GM18511 (cell line): ENCODE measurements around the gene NAA10.
A peak's percentile ranks its signal among the peaks of the same experiment; 100 is the strongest.

Source experiments
- ATAC-seq: cut with Tn5 transposase; IDR thresholded peaks from one replicate; pipeline ENCODE4 v1.9.1; 2021; ENCODE audit warnings: mild to moderate bottlenecking, moderate library complexity; ENCODE audit not compliant: unreplicated experiment

NAA10 gene

DNA sequence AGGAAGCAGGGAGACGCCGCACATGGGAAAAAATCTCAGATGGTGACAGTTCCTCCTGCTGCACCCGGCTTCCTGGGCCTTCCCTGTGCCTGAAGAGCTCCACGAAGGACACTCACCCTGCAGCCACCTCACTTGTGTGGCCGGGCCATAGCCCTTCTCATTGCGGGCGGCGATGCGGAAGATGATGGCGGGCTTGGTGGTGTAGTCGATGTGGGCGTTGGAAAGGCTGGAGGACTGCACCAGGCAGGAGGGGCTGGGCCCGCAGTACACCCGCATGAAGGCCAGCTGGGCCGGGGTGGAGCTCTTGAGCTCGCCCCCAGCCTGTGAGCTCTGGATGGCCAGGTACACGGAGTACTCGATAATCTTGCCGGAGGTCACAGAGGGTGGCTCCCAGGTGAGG is 15.3 kb upstream of the NAA10 start:
- ATAC-seq: no peak

DNA sequence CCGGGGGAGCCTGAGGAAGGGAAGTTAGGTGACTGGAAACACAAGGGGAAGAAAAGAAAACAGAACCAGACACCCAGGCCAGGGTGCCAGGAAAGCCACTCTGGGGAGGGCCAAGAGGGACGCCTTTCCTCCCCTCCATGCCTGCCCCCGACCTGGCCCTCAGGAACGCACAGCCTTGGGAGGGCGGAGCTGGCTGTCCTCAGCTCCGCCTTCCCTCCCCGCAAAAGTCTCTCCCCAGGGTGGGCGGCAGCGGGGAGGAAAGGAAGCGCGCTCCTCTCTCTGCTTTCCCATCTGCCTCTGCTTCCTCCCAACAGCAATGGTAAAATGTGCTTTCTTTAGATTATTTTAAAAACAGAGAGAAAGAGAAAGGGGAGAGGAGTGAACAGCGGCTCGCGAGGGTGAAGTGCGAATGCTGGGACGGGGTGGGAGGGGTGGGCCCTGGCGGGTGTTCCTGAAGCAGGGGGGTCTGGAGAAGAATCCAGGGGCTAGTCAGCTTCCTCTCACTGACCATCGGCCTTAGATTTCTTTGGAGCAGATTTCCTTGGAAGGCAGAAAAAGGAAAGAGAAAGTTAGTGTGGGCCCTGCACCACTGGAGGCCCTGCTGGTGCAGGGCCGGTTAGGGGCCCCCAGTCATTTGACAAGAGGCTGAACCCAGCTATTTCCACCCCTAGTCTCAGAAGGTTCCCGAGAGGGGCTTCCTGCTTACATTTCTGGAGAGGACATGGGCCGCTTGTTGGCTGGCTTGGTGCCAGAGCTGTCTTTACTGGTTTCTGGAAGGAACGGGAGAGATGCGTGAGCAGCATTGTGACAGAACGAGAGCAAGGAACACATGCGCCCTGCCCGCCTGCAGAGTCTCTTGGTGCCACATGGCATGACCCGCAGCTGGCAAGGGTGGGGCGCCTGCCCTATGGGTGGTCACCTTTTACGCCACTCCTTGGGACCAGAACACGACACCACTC is 14.3 kb upstream of the NAA10 start:
- ATAC-seq: no peak

DNA sequence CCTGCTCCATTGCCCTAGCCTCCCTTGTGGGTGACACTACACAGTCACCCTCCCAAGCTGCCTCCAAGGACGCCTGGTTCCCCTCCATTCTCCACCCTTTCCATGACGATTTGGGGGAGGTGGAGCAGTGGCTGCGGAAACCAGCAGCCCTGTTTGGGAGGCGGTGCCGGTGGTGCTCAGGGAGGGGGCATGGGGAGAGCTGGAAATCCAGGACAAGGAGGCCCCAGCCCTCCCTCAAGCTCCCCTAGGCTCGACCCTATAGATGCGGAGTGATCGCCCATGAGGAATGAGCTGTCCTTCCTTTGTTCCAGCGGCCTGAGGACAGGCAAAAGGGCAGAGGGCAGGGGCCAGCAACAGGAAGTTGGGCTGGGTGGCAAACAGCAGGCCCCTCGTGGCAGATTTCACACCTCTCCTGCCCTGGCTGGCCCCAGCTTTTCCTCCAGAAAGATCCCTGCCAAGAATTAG is 13.2 kb upstream of the NAA10 start:
- no peak for ATAC-seq

DNA sequence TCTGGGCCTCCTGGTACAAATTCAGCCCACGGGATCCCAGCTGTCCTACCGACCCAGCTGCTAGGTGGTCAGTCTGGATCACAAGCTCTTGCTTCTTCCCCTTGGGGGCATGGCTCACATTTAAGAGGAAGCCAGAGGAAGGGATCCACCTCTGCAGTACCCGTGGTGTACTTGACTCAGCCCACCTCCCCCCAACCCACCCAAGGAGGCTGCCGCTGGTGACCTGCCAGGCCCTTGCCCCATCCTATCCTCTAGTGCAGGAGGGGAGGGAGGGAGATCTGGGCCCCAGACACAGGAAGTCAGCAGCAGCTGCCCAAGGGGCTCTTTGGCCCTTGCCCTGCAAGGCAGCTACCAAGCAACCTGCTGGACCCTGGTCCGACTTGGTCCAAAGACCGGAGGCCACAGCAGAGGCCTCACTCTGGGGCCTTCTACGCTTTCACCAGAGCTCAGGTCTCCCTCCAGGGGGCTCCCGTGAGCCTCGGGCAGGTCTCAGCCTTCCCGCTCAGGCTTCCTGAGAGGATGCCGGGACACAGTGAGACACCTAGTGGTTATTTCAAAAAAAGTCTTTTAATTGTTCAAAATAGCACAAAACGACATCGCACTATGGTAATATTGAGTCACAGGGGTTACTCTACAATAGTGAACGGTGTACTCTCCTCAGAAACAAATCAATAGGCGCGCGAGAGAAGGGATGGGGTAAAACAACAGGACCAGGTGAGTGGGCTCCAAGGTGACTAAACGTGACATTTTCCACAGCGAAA is 12.4 kb upstream of the NAA10 start:
- ATAC-seq: peak; percentile 84

DNA sequence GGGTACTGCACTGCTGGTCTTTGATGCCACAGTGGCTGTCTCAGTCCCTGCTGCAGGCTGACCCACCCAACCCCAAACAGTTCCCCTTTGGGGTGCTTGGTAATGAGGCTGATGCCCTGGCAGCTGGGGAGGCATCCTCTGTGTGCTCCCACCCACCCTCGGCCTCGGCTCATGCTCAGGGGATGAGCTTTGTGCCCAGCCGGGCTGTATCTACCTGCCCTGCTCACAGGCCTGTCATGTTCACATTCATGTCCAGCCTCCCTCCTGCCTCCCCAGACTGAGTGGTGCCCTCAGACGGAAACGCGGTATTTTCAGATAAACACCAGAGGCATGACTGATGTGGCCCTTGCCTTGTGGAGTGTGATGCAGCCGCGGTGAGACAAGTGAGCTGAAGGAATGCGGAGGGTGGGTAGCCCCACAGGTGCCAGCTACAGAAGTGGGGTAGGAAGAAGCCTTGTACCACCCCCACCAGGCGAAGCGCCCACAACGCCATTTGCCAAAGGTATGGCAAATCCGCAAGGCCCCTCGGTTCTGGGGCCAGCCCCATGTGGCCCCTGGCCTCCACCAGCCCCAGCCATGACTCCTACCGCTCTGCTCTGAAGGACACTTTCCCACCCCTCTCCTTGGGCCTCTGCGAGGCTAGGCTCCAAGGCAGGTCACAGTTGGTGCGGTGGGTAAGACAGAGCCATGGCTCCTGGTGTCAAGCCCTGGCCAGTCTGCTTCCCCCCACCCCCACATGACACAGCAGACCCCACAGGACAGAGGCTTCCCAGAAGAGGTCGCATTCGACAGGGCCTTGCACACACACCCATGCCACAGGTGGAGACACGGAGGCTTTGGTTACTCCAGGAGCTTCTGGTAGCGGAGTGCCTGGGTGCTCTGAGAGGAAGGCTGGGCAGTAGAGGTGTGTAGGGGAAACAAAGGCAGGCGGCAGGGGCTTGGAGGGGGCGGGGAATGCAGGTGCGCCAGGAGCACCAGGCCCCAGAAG is 11.4 kb upstream of the NAA10 start:
- no peak for ATAC-seq

DNA sequence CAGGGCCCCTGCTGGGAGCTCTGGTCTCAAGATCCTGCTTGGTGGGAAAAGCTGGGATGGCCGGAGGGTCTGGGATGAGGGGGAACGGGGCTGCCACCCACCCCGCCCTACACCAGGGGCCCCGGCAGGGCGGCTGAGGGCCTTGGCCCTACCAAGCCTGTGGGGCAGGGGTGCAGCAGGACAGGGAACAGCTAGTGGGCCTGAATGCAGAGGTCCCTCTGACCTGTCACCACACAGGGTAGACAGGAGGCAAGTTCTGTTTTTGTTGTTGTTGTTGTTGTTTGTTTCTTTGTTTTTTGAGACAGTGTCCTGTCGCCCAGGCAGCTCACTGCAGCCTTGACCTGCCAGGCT is 9.9 kb upstream of the NAA10 start:
- ATAC-seq: no peak

DNA sequence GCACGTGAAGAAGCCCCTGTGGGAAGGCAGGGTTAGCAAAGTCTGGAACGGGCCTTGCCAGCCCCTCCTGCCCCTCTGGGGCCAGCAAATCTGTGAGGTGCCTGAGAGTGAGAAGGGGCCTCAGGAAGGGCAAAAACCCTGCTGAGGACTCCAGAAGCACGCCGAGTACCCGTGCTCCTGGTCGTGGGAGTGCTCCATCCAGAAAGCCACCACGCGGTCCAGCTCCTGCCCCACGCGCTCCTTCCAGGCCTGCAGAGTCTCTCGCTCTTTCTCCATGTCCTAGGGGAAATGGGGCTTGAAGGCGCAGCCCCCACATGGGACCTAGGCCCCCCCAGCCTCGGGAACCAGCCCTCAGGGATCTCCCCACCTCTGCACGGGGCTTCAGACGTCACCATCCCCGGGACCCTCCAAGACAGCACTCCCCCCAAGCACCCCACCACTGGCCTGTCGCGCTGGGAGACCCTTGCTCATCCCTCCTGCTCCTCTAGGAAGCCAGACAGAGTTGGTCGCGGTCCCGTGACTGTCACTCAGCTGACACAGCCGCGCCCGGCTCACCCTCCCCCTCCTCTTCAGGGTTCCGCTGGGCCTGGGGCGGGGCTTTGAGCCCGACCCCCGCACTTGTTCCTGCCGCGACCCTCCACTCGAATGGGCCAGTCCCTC is 9.4 kb upstream of the NAA10 start, which contains the start of gene RENBP:
TSS of gene RENBP (minus strand) at position 504 of the 660 bp plus-strand sequence. CDS start at position 471, 33 bp downstream.
- ATAC-seq: no peak

DNA sequence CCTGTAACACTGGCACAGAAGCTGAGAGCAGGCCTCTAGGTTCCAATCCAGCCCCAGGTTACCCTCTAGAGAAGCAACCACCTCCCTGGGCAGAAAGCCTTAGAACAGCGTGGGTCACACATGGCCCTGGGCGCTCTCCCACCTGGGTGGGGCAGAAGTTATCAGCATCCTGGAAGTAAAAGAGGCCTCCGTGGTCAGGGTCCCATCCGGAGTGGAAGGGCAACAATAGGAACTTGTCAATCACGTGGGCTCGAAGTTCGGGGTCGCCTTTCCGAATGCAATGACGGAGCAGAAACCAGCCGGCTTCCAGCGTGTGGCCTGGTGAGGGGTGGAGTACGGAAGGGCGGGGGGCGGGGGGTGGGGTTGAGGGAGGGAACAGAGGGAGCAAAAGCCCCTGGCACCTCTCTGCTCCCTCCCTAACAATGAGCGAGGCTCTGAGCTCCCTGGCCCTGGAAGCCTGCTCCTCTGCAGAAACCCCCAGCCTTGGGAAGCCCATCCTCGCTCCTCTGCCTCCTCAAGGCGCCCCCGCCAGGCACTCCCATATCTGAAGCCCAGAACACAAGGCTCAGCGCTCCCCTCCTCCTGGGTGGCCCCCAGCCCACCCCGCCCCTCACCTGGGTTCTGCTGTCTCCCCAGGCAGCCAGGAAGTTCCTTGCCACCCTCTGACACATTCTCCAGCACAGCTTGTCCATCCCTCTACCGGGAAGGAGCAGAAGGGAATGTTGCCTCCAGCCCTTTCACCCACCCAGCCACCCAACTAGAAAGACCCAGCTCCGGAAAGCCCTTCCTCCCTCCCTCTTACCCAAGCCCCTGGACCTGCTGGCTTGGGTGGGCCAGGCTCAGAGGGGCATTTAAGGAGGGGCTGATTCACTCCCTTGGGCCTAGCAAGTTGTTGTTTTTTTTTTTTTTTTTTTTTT is 6.8 kb upstream of the NAA10 start:
- ATAC-seq: no peak

DNA sequence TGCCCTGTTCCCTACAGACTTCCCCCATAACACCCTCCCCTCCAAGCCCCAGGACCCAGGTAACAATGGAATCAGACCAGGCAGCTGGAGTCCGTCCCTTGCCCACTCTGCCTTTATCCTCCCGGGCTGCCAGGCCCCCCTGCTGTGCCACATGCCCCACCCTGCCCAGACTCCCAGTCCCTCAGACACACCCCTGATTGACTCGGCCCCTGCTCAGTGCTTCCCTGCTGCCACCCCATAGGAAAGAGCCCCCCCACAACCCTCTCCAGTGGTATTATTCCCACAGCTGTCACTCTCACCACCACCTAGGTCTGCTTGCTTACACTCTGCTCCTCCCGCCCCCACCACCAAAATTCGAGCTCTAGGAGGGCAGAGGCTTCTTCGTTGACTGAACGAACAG is 4.7 kb upstream of the NAA10 start:
- no peak for ATAC-seq

DNA sequence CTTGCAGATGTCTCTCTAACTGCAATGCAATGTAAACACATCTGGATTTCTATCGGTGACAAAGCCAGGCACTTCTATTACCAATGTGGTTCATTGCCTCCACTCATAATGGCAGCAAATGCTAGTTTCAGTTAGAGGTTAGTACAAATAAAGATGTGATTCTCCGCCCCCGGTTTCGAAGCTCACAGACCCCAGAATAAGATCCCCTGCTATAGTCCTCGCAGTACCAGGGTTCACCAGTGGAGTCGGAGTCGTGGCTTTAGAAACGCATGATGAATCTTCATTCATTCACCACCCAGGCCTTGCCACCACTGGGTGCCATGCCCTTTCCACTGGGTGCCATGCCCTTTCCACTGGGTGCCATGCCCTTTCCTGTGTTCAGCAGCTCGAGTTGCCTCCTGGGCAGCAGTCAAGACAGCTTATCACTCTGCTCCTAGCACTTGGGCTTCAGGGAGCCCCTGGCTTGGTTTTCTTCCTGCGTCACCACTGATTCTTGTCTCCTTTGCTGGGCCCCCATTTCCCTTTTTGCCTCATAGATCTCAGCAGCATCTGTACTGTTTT is 3.5 kb upstream of the NAA10 start:
- no peak for ATAC-seq

DNA sequence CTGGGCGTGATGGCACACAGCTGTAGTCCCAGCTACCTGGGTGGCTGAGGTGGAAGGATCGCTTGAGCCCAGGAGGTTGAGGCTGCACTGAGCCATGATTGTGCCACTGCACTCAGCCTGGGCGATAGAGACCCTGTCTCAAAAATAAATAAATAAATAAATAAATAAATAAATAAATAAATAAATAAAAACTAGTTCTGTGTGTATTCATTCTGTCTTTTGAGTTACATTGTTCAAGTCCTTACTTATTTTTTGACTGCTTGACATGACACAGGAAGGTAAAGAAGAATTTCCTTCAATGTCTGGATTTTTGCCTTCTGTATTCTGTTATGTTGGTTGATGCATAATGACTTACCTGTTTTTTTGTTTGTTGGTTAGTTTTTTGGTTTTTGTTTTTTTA is 2.2 kb upstream of the NAA10 start:
- no peak for ATAC-seq

DNA sequence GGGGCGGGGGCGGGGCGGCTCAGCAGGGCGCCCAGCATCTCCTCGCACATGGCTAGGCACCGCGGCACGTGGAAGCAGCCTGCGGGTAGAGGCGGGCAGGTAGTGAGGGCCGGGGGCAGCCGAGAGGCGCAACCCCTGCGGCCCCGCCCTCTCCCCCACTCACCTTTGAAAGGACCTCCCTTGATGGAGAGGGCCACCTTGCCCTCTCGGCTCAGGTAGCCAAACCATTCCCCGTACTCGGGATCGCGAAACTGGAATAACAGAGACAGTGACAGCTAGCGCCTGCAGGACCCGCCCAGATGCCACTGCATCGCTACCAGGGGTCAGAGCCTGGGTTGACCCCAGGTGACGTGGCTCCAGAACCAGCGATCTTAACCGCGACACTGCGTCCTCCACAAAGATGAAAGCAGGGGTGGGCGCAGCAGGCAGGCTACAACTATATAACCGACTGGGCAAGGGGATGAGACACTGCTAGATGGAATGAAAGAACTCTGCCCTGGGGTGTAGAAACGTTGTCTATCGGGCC is 552 bp upstream of the NAA10 start:
- no peak for ATAC-seq

DNA sequence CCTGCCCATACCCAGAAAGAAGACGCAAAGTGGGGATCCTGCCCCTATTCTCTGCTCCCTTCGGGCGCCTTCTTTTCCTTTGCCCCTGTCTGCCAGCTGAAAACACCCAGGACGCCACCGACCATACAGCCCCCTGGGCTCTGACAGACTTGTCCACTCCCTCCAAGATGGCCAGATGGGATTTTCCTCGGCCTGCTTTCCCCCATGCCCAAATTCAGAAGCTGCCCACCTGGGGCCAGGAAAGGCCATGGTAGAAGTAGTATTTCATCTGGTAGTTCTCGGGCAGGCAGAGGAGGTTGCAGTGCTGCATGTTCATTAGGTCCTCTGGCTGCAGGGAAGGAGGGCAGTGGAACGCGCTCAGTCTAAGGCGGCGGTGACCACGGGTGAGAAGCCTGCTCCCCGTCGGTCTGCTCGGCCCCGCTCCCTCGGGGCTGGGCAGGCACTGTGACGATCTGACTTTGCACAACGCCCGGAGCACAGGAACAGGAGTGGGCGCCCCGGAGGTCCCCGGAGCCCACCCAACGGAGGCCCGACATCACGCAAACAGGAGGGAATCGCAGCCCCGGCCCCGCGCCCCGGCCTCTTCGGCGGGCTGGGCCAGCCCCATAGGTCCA is 582 bp downstream of the NAA10 start:
- peak; percentile 20 for ATAC-seq

DNA sequence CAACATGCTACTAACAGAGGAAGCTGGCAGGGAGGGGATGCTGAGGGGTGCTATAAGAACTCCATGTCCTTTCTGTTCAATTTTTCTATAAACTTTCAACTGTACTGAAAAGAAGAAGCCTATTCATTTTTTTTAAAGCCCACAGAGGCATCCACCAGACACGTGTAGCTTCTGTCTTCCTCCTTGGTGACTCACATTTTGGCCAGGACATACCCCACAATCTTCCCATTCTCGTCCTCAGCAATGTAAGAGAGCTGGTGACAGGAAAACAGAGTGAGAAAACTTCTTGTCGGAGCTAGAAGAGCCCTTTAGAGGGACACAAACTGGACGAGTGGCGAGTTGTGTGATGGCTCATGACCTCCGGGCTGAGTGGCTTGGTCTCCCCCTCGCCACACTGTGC is 1.1 kb downstream of the NAA10 start:
- no peak for ATAC-seq

DNA sequence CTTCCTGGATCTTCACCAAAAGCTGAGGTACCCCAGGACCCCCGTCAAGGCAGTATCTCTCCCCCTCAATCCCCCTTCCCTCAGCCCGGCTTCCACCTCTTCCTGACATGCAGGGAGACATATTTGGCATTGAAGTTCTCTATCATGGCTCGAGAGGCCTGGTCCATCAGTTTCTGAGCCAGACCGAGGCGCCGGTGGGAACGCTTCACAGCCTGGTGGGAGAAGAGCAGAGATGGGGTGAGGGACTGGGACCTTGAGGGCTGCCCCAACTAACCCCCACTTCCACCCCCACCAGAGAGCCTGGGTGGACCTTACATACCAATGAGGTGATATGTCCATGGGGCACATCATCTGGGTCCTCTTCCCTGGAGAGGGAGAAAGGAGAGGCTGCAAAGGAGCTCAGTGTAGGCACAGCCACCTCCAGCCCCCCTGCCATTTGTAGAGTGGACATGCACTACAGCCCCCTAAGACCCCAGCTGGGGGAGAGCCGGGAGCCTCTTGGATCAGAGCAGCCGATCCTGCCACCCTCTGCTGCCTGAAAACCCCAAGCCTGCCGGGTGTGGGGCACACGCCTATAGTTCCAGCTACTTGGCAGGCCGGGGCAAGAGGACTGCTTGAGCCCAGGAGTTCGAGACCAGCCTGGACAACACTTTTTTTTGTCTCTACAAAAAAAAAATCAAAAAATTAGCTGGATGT is 2.5 kb downstream of the NAA10 start:
- no peak for ATAC-seq

DNA sequence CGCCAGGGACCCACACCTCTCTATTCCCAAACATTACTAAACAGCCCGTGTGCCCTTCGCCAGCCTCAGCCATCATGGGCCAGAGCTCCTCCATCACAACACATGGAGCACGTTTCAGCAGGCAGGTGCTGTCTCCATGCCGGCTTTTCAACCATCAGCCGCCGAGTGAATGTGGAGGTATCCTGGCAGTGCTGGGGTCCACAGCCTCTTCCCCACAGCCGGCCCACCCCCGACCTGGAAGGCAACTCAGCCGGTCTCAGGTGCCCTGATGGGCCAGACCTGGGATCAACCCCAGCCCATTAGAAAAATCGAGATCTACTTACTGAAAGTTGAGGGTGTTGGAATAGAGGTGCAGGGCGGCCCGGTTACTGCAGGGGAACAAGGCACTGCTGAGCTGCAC is 3.1 kb downstream of the NAA10 start:
- ATAC-seq: no peak

DNA sequence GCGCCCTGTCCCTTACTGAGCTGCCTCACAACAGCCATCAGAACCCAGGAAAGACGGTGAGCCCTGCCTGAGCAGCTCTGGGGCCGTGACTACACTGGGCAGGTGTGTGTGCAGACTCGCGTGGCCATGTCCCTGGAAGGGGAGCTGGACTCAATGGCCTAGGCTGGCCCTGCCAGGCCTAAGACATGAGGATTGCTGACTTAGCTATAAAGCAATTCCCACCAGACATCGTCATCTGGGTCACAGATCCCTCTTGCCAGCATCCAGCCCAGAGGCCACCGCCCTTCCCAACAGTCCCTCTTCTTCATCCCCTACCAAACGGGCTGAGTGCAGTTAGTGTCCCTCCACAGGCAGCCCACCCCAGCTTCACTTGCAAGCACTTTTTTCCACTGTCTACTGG is 3.7 kb downstream of the NAA10 start:
- no peak for ATAC-seq
